HFF-Myc (cell line): ENCODE measurements around the gene HOXA3.

ENCODE experiments used
- DNase-seq: peaks from one replicate; pipeline ENCODE4 v3.0.0-alpha.2; 2011; ENCODE audit warnings: low read depth; ENCODE audit errors: extremely low read depth
- H3K4me3 ChIP-seq: replicated peaks from 2 replicates; pipeline ENCODE4 v1.5.1; 2011; ENCODE audit warnings: low read depth, mild to moderate bottlenecking, control low read depth, low read length
- TF ChIP-seq, protein P1 (sequence below): IDR thresholded peaks from 2 replicates; pipeline ENCODE4 v1.5.1; 2012; ENCODE audit warnings: mild to moderate bottlenecking, low read depth, low read length, control low read depth; ENCODE audit errors: missing control alignments

Gene HOXA3

GRCh38 chr7:27122077-27122910 lies 30.1 kb downstream of the HOXA3 start:
- DNase-seq, result no peak
- H3K4me3 ChIP-seq, result no peak overlapping the region
- TF ChIP-seq, protein P1, sequence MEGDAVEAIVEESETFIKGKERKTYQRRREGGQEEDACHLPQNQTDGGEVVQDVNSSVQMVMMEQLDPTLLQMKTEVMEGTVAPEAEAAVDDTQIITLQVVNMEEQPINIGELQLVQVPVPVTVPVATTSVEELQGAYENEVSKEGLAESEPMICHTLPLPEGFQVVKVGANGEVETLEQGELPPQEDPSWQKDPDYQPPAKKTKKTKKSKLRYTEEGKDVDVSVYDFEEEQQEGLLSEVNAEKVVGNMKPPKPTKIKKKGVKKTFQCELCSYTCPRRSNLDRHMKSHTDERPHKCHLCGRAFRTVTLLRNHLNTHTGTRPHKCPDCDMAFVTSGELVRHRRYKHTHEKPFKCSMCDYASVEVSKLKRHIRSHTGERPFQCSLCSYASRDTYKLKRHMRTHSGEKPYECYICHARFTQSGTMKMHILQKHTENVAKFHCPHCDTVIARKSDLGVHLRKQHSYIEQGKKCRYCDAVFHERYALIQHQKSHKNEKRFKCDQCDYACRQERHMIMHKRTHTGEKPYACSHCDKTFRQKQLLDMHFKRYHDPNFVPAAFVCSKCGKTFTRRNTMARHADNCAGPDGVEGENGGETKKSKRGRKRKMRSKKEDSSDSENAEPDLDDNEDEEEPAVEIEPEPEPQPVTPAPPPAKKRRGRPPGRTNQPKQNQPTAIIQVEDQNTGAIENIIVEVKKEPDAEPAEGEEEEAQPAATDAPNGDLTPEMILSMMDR, result no peak

- TF ChIP-seq, protein P1, result no peak
- no peak for DNase-seq
- H3K4me3 ChIP-seq, result no peak overlapping the region
These were observed 30.7 kb downstream of the HOXA3 start for GRCh38 chr7:27121684-27122076.

DNA sequence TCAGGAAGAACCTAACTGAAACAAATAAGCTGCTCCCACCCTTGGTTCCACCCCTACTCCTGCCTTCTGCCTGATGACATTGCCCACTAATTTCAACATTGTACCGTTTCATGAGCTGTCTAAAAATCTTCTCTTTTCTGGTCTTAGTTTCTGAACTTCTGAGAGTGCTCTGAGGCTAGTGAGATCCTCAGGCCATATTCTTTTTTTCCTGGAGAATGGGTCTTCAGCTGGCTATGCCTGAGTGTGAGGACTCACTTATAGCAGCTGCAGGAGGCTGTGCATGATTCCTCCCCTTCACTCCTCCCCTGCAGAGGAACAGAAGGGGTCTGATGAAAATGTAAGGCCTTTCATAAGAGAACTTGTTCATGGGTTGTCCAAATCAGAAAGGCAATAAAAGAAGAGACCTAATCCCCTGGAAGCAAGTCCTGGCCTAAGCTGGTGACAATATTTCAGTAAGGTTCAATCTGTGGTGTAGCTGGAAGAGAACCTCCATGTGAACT lies 32.9 kb downstream of the HOXA3 start:
- no peak for DNase-seq
- TF ChIP-seq, protein P1, result no peak
- no peak overlapping the region for H3K4me3 ChIP-seq

DNA sequence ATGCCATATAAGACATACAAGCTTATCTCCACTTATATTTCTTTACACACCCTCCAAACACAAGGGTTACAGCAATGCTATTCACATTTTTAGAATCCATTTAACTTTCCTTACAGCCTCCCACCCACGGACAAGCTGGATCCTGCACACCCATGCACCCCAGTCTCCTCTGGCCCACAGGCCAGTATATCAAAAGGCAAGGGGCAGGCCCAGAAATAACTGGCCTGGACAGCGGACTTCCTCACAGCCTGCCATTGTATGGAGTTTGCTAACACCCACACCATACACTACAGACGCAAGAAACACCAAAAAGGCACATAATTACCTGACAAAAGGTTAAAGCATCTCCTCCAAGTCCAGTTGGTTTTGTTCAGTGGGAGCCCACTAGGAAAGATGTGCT lies 33.8 kb downstream of the HOXA3 start:
- H3K4me3 ChIP-seq, result no peak overlapping the region
- TF ChIP-seq, protein P1, result no peak

GRCh38 chr7:27117887-27118491 lies 34.4 kb downstream of the HOXA3 start:
- DNase-seq, result no peak
- H3K4me3 ChIP-seq, result no peak overlapping the region

More for the DNA sequence above, 33.8 kb downstream of the HOXA3 start:
- DNase-seq, result no peak

GRCh38 chr7:27116962-27117886 lies 35.2 kb downstream of the HOXA3 start:
- H3K4me3 ChIP-seq, result no peak overlapping the region
- DNase-seq, result no peak
- TF ChIP-seq, protein P1, result no peak

More at GRCh38 chr7:27117887-27118491, 34.4 kb downstream of the HOXA3 start:
- TF ChIP-seq, protein P1, result no peak
